K562 (cell line): Measurements from ENCODE around the gene ATG4D. TPM values are rescaled to one million over a fixed set of nuclear protein-coding genes. Genes with fewer than 3 reads are reported as not detected.
A peak's percentile ranks its signal among the peaks of the same experiment; 100 is the strongest.

Experiments
- ADNP ChIP-seq: fragments of 200-800 bp; sonication (Bioruptor generic); IDR thresholded peaks from 2 replicates; pipeline ENCODE4 v1.6.1; 2016; ENCODE audit warnings: missing genetic modification characterization, missing compliant biosample characterization
- BCOR ChIP-seq: fragments of 450-650 bp; IDR thresholded peaks from 2 replicates; pipeline ENCODE4 v1.6.1; 2016
- DMBX1 ChIP-seq: fragments of 250-450 bp; sonication (Bioruptor Pico); IDR thresholded peaks from 2 replicates; pipeline ENCODE4 v1.8.0; 2022; ENCODE audit warnings: inconsistent platforms, mild to moderate bottlenecking, moderate library complexity, borderline replicate concordance
- EGR1 ChIP-seq: fragments of 450-650 bp; conservative IDR thresholded peaks from 2 replicates; pipeline ENCODE4 v1.6.1; 2017; ENCODE audit warnings: mild to moderate bottlenecking
- FOXA3 ChIP-seq, 2 experiments: fragments of 450-650 bp in 1 of 2; sonication (generic) in 1 of 2; formaldehyde crosslinking; IDR thresholded peaks in 1 of 2; conservative IDR thresholded peaks in 1 of 2; 2 replicates each; pipeline versions ENCODE4 v1.4.0 to v1.8.0; 2020 to 2022; ENCODE audit warnings: mild to moderate bottlenecking in 2 of 2, missing genetic modification reagents in 1 of 2
- GABPB2 ChIP-seq: fragments of 250-450 bp; sonication (Bioruptor Pico); conservative IDR thresholded peaks from 2 replicates; pipeline ENCODE4 v1.5.1; 2021; ENCODE audit warnings: mild to moderate bottlenecking
- HDAC1 ChIP-seq, 2 experiments: fragments of 450-650 bp; IDR thresholded peaks; 2 replicates each; pipeline ENCODE4 v1.6.1; 2016 to 2017; ENCODE audit warnings: inconsistent platforms in 1 of 2, mild to moderate bottlenecking in 1 of 2, moderate library complexity in 1 of 2
- MTA1 ChIP-seq: fragments of 450-650 bp; IDR thresholded peaks from 2 replicates; pipeline ENCODE4 v1.6.1; 2017; ENCODE audit warnings: borderline replicate concordance
- NCOA1 ChIP-seq: fragments of 450-650 bp; IDR thresholded peaks from 2 replicates; pipeline ENCODE4 v1.6.1; 2016; ENCODE audit warnings: low read depth
- NR1H2 ChIP-seq: sonication (generic); formaldehyde crosslinking; IDR thresholded peaks from 2 replicates; pipeline ENCODE4 v1.4.0; 2020; ENCODE audit warnings: mild to moderate bottlenecking, missing genetic modification reagents
- PHB2 ChIP-seq: fragments of 450-650 bp; IDR thresholded peaks from 2 replicates; pipeline ENCODE4 v1.6.1; 2017; ENCODE audit warnings: low read depth
- PML ChIP-seq: IDR thresholded peaks from 2 replicates; pipeline ENCODE4 v1.6.1; 2012; ENCODE audit warnings: low read length, inconsistent platforms
- SIN3A ChIP-seq, 2 experiments: fragments of 150-350 bp in 1 of 2; IDR thresholded peaks; 2 replicates each; pipeline ENCODE4 v1.6.1; 2011 to 2016; ENCODE audit warnings: borderline replicate concordance in 2 of 2, low read depth in 2 of 2, low read length in 2 of 2, mild to moderate bottlenecking in 2 of 2, moderate library complexity in 2 of 2; ENCODE audit not compliant: control insufficient read depth in 1 of 2
- SMAD2 ChIP-seq: fragments of 150-350 bp; IDR thresholded peaks from 2 replicates; pipeline ENCODE4 v1.6.1; 2014; ENCODE audit warnings: low read depth, mild to moderate bottlenecking, low read length
- SMAD3 ChIP-seq: fragments of 450-650 bp; formaldehyde crosslinking; conservative IDR thresholded peaks from 2 replicates; pipeline ENCODE4 v1.4.0; 2020; ENCODE audit warnings: mild to moderate bottlenecking
- TAF7 ChIP-seq: fragments of 450-650 bp; IDR thresholded peaks from 2 replicates; pipeline ENCODE4 v1.6.1; 2016; ENCODE audit warnings: missing genetic modification characterization, missing compliant biosample characterization
- TBP ChIP-seq: optimal IDR thresholded peaks from 2 replicates; pipeline ENCODE3; 2011; ENCODE audit warnings: low read depth, low read length, improper control_type of control experiment
- TEAD2 ChIP-seq: fragments of 450-650 bp; IDR thresholded peaks from 2 replicates; pipeline ENCODE4 v1.6.1; 2016; ENCODE audit warnings: missing genetic modification characterization, control low read depth, missing compliant biosample characterization
- U2AF1 ChIP-seq: fragments of 200-400 bp; formaldehyde crosslinking; optimal IDR thresholded peaks from 2 replicates; pipeline ENCODE3; 2017; ENCODE audit warnings: mild to moderate bottlenecking, low read depth, low read length, moderate library complexity
- ZNF3 ChIP-seq: fragments of 250-450 bp; sonication (Bioruptor Pico); IDR thresholded peaks from 2 replicates; pipeline ENCODE4 v1.5.0; 2021; ENCODE audit warnings: mild to moderate bottlenecking, moderate library complexity
- ZNF436 ChIP-seq: fragments of 250-450, 450-650 bp; sonication (Bioruptor Pico); formaldehyde crosslinking; IDR thresholded peaks from 2 replicates; pipeline ENCODE4 v1.7.0; 2020; ENCODE audit warnings: mild to moderate bottlenecking
- ZNF445 ChIP-seq: fragments of 250-450 bp; sonication (Bioruptor Pico); IDR thresholded peaks from 2 replicates; pipeline ENCODE4 v1.4.0; 2020; ENCODE audit warnings: low read depth, mild to moderate bottlenecking, moderate library complexity
- polyA plus RNA-seq, 8 experiments: library from polyadenylated mRNA; depleted of rRNA in 4 of 8; stranded (reverse) in 5 of 8; unstranded in 3 of 8; fragments of >200 nt; fragmentation: Nextera tagmentation in 2 of 8; fragmentation: Illumina TruSeq in 1 of 8; extraction: Ambion mirVana in 2 of 8; extraction: Trizol in 1 of 8; gene quantifications; 2 replicates each; pipeline versions ENCODE4 v1.2.1 to v1.2.3, GENCODE V29; 2011 to 2014; ENCODE audit warnings: inconsistent platforms in 1 of 8, missing spikeins in 1 of 8
- total RNA-seq, 7 experiments: library from RNA; depleted of rRNA in 6 of 7; stranded (reverse); fragments of >200 nt in 6 of 7; fragmentation: Illumina TruSeq in 2 of 7; extraction: Trizol in 2 of 7; gene quantifications; 2 replicates each; pipeline versions ENCODE4 v1.2.1 to v1.2.3, GENCODE V29; 2011 to 2021; ENCODE audit warnings: low replicate concordance in 1 of 7
- TF ChIP-seq, protein P1 (sequence below): fragments of 450-650 bp; IDR thresholded peaks from 2 replicates; pipeline ENCODE4 v1.6.1; 2018; ENCODE audit warnings: mild to moderate bottlenecking, low read depth; ENCODE audit not compliant: partially characterized antibody
- TF ChIP-seq, protein P2 (sequence below): fragments of 200-800 bp; sonication (Bioruptor generic); IDR thresholded peaks from 2 replicates; pipeline ENCODE4 v1.6.1; 2017; ENCODE audit warnings: missing genetic modification characterization, missing compliant biosample characterization
- TF ChIP-seq, protein P3 (sequence below): sonication (generic); formaldehyde crosslinking; IDR thresholded peaks from 2 replicates; pipeline ENCODE4 v1.8.0; 2023; ENCODE audit warnings: mild to moderate bottlenecking, missing genetic modification reagents

Gene ATG4D
- total and polyA plus RNA-seq, 9 of the 15 experiments (the other 6 are each of a cell fraction or from before 2014, with no cell fraction given) = 0.51 to 66.1 (median 22.9) TPM

DNA sequence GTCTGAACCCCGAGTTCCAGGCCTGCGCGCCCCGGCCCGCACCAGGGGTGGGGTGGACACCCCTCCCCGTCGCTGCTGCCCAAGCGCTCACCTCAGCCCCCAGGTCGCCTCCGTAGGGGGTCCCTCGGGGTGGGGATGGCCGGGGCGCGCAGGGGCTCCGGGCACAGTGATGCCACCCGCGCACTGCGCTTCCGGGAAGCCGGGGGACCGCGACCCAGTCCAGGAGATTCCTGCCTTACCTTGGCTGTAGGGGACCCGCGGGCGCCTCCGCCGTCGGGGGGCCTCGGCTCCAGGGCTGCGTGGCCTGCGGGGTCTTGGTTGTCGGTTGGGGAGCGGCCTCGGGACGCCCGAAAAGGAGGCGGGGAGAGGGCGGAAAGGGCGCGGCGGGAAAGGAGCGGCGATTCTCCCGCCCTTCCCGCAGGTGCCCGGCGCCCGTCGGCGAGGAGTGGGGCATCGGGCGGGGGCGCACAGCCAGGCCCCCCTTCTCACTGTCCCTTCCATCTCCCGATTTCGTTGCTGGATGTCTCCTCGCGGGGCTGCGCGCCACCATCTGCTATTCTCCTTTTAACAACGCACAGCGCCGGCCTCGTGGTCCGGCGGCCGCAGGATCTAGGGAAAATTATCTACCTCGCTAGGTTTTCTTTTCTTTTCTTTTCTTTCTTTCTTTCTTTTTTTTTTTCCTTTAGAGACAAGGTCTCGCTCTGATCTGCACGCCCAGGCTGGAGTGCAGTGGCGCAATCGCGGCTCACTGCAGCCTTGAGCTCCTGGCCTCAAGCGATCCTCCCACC lies 40.5 kb upstream of the ATG4D start, which contains the start of gene KEAP1 (continued):
- TF ChIP-seq NR1H2 (no peak), TBP (no peak), DMBX1 (CRISPR knock-in tag) (no peak), TAF7 (peak; percentile 63; the same call in 1 of the 2 replicates), GABPB2 (CRISPR knock-in tag) (no peak), HDAC1 (IDR thresholded peaks at IDR 0.05) (peak in 1 of 2 experiments; percentile 51; a peak in 2 of 4 replicates), BCOR (peak; percentile 90), NCOA1 (no peak), PML (no peak; the same call in 1 of the 2 replicates), SIN3A (IDR thresholded peaks at IDR 0.05; ENCODE audit: borderline replicate concordance in 2 of 2, control insufficient read depth in 1 of 2, low read depth in 2 of 2, low read length in 2 of 2) (no peak), U2AF1 (peak; percentile 69), ZNF445 (CRISPR knock-in tag) (no peak), EGR1 (0 out of 2 replicates have a peak, but pooled peaks have one; percentile 2), ADNP (tag) (no peak), ZNF436 (no peak), ZNF3 (CRISPR knock-in tag) (no peak), SMAD2 (no peak), SMAD3 (CRISPR knock-in tag) (no peak), TEAD2 (tag) (no peak), MTA1 (no peak; the same call in 1 of the 2 replicates), FOXA3 (CRISPR knock-in tag; conservative IDR thresholded peaks at IDR 0.05 in 1 of 2, IDR thresholded peaks at IDR 0.05 in 1 of 2) (0 out of 4 replicates have a peak, but pooled peaks of 1 of the 2 experiments have one; percentile 36), PHB2 (no peak)
- TF ChIP-seq, protein P1, sequence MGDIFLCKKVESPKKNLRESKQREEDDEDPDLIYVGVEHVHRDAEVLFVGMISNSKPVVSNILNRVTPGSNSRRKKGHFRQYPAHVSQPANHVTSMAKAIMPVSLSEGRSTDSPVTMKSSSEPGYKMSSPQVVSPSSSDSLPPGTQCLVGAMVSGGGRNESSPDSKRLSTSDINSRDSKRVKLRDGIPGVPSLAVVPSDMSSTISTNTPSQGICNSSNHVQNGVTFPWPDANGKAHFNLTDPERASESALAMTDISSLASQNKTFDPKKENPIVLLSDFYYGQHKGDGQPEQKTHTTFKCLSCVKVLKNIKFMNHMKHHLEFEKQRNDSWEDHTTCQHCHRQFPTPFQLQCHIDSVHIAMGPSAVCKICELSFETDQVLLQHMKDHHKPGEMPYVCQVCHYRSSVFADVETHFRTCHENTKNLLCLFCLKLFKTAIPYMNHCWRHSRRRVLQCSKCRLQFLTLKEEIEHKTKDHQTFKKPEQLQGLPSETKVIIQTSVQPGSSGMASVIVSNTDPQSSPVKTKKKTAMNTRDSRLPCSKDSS = no peak
- TF ChIP-seq, protein P2, sequence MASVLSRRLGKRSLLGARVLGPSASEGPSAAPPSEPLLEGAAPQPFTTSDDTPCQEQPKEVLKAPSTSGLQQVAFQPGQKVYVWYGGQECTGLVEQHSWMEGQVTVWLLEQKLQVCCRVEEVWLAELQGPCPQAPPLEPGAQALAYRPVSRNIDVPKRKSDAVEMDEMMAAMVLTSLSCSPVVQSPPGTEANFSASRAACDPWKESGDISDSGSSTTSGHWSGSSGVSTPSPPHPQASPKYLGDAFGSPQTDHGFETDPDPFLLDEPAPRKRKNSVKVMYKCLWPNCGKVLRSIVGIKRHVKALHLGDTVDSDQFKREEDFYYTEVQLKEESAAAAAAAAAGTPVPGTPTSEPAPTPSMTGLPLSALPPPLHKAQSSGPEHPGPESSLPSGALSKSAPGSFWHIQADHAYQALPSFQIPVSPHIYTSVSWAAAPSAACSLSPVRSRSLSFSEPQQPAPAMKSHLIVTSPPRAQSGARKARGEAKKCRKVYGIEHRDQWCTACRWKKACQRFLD (CRISPR knock-in tag) = no peak
- TF ChIP-seq, protein P3, sequence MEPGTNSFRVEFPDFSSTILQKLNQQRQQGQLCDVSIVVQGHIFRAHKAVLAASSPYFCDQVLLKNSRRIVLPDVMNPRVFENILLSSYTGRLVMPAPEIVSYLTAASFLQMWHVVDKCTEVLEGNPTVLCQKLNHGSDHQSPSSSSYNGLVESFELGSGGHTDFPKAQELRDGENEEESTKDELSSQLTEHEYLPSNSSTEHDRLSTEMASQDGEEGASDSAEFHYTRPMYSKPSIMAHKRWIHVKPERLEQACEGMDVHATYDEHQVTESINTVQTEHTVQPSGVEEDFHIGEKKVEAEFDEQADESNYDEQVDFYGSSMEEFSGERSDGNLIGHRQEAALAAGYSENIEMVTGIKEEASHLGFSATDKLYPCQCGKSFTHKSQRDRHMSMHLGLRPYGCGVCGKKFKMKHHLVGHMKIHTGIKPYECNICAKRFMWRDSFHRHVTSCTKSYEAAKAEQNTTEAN (CRISPR knock-in tag) = peak; percentile 50; the same call in 1 of the 2 replicates
